GM21360 (cell line): ENCODE measurements around the gene CROCC2.

ENCODE experiments used
- ATAC-seq: cut with Tn5 transposase; IDR thresholded peaks from one replicate; pipeline ENCODE4 v1.9.1; 2021; ENCODE audit warnings: mild to moderate bottlenecking, moderate library complexity; ENCODE audit not compliant: unreplicated experiment

Gene CROCC2

DNA sequence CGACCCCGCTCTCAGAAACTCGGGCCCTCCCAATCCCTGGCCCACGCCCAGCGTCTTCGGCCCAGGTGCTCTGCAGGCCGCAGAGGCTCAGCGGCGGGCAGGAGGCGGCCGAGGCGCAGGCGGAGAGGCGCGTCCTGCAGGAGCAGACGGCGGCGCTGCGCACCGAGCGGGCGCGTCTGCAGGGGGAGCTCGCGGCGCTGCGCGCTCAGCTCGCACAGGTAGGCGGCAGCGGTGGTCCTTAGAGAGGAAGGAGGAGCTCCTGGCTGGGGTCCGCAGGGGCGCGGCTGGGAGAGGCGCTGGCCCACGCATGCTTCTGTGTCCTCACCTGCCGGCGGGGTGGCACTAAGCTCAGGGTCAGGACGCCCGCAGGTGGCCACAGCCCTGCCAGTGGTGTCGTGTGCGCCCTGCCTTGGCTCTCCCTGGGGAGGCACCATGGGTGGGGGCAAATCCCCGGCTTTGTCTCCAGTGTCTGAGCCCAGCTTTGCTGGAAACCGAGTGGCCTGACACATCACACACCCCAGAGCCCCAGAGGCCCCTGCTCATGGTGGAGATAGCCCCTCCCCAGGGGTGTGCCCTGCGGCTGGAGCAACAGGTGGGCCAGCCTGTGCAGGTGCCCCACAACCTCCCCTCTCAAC, 77.3 kb downstream of the CROCC2 start:
- no peak for ATAC-seq

DNA sequence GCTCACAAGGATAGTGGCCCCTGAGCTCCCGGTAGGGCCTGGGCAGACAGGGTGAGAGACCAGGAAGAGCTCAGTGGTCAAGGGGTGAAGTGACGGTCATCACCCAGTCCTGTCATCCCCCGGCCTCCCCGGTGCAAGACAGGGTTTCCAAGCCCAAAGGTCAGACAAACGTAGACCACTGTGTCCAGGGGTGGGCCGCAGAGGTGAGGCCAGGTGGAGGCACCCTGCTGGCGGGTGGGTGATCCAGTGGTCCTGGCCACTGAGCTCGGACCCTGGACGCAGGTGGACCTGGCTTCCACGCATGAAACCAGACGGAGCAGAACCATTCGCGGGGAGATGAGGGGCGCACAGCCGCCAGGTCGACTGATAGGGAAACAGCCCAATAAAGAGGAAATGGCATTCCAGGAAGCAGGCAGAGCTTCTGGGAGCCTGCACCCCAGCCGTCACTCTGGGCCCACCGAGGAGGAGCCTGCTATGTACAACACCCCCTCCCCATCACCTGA, 77.9 kb downstream of the CROCC2 start:
- no peak for ATAC-seq

DNA sequence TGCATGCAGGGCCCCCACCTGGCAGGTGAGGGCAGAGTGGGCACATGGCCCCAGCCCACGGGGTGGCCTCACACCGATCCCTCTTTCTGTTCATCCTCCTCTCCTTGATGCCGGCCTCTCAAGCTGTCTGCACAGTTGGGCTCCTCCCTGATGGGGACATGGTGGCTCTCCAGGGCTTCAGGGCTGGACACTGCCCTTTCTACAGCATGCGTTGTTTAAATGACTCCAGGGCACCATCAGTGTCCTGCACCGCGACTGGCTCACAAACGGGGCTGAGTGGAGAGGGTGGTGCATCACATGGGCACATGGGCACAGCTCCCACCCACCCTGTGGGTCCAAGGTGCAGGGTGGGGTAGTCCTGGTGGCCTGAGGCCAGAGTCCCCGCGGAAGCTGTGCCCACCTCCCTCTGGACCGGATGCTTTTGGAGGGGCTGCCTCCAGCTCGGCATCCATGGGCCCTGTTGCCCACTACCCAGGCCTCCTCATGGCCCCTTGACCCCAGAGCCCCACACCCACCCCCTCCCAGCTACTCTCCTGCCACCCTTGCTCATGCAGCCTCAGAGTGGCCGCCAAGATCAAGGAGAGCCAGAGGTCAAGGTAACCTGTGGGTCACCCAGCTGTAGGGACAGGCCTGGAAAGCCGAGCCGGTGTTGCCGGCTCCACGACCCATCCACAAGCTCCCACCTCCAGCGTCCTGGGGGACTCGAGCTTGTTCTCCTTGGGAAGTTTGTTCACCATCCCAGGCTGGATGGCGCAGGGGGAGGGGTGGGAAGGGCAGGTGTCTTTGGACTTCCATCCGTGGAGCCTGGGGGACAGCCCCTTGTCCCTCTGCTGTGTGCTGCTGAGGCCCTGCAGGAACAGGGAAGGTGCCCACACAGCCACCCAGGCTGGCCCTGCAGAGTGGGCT, 80.0 kb downstream of the CROCC2 start:
- no peak for ATAC-seq

DNA sequence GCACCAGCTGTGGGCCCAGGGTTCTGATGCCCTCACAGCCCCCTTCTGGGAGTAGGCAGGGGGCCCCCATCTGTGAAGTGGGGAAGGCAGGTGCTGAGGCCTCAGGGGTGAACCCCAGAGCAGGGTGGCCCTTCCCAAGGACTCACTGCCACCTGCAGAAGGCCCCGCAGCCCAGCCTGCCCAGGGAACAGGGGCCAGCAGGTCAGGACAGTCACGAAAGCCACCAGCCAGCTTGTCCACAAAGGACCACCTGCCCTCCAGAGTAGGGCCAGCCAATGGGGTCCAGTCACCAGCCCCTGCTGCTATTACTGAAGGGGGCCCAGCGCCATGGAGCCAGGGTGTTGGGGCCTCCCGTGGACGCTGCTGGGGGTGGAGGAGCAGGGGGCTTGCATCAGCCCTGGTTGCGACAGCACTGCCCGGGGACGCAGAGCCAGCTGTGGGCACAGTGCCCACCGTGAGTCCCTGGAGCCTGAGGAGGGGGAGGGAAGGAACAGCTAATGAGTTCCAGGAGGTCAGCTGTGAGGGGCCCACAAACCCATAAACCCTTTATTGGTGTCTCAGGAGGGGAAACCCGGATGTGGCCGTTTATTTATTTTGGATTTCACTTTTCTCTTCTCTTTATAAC, 80.8 kb downstream of the CROCC2 start:
- ATAC-seq = no peak

DNA sequence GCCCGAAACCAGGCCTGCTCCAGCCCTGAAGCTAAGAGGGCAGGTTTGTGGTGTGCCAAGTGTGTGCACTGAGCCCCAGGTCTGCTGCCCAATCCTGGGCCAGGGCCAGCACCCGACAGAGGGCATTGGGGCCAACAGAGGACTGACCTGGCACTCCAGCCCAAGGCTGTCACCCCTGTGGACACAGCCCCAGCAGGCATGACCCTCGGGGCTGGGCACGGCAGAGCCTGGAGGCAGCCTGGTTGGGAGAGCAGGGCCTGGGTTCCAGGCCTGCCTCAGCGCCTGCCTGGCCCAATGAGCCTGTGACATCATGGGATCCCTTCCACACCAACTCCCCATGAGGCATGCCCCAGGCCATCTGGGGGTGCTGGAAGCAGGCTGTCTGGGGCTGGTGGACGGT, 81.5 kb downstream of the CROCC2 start:
- ATAC-seq = no peak

DNA sequence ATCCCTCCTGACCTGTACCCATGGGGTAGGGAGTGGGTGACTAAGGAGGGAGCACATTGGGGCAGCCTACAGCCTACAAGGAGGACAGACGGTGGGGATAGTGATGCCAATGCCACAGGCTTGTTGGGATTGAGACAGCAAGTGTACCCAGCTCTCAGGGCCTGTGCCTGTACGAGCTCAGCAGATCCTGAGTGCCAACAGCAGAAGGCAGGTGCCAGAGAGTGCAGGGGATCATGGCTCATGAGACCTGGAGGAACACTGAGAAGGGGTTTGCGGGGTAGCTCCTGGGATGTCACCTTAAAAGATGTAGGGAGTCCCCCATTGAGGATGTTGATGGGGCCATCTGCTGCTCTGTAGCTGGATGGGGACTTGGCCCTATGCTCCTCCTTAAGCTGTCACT, 82.0 kb downstream of the CROCC2 start:
- ATAC-seq = no peak

DNA sequence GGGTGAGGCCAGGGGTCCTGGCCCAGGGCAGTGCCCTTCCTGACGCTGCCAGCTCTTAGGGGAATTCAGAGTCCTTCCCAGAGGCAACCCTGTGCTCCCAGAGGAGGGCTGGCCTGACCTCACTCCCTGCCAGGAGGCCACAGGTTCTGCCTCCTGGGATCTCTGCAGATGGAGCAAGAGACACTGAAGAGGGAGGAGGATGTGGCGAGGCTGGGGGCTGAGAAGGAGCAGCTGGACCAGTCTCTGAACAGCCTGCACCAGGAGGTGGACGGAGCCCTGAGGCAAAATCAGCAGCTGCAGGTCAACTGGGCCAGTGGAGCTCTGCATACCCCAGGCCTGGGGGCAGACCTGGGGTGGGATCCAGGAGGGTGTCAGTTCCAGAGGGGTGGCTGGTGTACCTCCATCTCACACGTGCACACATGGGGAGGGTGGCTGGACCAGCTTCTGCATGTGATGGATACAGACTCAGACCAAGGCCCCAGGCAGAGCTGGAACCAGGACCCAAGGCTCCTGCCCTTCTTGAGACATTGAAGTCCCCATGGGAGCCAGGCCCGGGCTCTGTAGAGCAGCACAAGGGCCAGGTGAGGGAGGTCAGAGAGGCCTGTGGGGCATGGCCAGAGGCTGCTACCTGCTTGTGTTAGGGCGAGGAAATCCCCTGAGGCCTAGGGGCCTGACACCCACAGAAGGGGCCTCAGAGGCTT, 82.6 kb downstream of the CROCC2 start:
- ATAC-seq = no peak

DNA sequence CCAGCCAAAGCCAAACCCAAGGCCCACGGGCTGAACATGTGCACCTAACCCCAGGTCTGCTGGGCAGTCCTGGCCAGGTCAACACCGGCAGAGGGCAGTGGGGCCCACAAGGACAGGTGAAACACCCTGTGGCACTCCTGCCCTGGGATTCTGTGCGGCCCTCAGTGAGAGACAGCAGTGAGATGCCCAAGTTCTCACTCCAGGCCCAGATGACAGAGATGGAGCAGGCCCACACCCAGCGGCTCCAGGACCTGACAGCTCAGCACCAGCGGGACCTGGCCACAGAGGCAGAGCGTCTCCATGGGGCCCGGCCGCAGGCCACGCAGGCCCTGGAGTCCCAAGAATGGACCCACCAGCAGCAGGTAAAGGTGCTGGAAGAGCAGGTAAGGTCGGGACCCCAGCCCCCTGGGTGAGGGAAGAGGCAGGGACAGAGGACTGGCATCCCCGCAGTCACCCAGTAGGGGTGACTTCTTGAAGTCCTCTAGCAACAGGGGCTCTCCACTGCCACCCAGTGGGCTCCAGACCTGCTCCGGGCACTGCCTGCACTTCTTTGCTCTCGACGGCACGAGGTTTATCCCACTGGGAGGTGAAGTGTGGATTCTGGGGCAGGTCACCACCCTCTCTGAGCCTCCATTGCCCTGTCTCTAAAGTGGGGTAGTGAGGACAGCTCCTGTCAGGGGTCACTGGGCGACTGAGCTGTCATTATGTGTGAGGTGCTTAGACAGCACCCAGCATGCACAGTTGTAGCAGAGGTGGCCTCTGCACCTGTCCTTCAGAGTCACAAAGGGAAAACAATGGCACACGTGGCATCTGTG, 83.5 kb downstream of the CROCC2 start:
- ATAC-seq = no peak

DNA sequence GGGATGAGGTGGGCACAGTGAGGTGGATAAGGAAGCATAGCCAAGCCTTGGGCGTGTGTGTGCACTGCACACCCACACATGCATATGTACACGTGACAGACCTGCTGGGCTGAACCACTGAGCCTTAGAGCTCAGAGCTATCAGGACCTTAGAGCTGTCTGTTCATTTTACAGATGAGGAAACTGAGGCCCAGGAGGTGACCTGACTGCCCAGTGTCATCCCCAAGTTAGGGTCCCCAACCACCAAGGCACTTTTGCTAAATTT, 84.1 kb downstream of the CROCC2 start:
- ATAC-seq = no peak

DNA sequence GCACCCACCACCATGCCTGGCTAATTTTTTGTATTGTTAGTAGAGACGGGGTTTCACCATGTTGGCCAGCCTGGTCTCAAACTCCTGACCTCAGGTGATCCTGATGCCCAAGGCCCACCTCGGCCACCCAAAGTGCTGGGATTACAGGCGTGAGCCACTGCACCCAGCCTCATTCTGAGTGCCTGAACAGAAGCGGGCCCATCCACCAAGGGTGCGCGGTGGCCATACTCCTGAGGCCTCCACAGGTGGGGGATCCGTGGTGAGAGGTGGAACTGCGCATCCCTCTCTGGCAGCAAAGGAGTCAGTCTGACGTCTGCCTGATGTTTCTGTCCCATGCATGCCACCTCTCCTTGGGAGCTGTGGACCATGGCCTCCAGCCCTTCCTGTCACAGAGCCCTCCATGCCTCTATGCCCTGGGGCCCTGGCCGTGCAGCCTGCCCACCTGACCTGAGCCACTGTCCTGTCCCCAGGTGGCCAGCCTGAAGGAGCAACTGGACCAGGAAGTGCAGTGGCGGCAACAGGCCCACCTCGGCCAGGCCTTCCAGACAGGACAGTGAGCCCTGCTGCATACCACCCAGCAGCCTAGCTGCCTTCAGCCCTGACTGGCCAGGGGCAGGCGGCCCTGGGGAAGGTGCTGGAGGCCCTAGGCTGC, 84.7 kb downstream of the CROCC2 start:
- no peak for ATAC-seq

DNA sequence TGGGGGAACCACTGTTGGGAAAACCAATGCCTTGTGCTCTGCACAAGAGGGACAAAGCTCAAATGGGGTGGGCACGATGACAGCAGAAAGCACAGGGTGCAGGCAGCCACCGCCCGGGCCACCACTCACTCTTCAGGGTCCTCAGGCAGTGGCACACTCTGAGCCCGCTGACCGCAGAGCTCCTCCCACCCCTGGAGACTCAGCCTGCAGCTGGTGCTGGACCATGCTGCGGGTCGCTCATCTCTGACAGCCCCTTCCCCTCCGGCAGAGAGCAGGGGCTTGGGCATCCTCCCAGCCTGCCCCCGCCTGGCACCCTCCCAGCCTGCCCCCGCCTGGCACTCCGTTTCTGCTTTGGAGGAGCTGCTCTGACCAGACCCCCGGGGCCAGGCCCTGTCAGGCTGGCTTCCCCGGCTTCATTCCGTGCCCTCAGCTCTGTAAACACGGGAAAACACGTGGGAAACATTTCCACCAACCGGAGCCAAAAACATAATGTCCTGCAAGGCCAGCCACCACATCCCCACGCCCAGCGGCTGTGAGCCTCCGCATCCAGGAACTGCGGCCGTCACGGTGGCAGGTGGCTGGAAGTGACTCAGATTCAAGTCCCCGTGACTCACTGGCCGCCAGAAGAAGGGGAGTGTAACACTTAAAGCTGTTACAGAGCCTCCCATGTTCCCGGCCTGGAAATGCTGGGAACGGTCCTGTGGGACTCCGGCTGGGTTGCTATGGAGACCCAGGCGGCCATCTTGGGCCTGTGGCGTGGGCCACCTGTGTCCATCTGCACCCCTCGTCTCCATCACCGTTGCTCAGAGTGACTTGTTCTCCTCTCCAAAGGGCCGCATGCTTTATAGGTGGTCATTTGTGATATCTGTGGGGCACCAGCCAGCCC, 85.5 kb downstream of the CROCC2 start:
- ATAC-seq = no peak

DNA sequence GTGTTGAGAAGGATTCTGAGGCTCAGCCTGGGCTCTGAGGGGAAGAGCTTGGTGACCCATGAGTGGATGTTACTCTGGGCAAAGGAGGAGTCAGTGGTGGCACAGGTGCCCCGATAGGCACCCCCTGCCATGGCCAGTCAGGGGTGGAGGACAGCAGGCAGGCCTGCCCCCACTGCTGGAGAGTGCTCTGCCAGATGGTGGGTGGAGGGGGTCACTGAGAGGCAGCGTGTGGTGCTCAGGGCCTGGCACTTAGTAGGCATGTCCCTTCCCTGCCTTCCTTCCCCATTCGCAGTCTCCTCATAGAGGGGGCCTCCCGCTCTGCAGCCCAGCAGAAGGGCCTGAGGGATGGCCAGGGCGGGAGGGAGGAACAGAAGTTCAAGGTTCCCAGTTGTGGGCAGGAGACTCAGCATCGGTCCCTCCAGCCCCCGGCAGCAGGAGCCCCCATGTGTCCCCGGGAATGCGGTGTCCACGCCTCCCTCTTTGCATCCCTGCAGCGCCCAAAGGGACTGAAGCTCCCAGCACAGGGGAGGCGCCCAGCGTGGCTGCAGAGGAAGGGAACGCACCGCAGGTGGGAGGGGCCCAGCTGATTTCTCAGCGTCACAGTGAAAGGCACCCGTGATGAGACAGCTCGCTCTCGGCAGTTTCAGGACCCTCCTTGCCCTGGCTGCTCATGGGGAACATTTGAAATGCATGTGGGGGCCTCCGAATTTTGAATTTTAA, 86.6 kb downstream of the CROCC2 start:
- ATAC-seq = no peak

DNA sequence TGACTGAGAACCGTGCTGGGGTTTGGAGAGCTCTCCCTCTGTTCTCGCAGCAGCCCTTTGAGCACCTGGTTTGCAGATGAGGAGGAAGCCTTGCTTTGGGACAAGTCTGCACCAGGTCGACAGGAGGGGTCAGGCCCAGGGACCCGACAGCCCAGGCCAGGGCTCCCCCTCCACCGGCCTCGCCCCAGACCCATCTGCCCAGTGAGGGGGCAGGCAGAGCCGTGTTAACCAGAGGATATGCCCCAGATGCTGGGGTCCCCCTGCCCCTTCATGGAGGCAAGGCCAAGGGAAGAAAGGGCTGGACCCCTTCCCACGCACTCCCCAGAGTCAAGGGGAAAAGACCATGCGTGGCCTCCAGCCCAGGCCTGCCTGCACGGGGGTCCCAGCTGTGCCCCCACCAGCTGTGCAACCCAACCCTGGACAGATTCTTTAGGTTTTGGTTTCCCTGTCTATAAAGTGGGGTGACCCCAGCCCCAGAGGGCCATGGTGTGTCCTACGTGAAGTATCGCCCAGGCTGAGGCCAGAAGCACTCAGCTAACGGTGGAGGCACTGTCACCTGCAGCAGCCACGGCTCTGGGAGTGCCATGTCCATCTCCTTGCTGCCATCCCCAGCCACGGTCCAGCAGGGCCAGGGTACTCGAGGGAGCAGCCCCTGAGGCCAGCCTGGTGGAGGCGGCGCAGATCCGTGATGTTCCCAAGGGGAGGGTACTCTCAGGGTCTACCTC, 87.5 kb downstream of the CROCC2 start:
- no peak for ATAC-seq

DNA sequence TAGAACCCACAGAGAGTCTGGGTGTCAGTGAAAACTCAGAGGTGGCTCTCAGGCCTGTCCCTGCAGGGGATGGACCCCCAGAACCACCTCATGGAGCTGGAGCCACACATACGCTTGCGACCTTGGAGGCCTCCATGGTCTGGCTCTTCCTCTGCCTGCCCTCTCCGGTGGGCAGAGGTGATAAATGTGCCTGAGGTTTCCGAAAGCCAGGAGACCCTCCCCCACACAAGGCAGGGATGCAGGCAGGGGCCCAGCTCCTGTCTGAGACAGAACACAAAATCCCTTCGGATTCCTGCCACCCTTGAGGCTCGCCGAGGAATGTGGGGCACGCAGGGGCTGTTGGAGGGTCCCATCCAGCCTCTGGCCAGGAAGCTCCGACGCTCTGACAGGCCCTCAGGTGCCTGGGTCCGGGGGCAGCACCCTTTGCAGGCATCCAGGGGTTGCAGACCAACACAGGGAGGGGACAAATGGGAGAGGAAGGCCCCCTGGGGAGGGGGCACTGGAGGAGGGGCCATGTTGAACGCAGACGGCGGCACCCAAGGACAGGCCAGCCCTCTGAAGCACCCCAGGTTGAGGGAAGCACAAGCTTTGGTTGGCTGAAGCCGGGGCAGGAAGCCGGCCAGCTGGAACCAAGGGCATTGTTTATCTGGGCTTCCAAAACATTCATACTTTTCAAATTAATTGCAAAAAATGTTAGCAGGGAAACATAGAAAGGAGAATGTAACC, 88.2 kb downstream of the CROCC2 start:
- no peak for ATAC-seq

DNA sequence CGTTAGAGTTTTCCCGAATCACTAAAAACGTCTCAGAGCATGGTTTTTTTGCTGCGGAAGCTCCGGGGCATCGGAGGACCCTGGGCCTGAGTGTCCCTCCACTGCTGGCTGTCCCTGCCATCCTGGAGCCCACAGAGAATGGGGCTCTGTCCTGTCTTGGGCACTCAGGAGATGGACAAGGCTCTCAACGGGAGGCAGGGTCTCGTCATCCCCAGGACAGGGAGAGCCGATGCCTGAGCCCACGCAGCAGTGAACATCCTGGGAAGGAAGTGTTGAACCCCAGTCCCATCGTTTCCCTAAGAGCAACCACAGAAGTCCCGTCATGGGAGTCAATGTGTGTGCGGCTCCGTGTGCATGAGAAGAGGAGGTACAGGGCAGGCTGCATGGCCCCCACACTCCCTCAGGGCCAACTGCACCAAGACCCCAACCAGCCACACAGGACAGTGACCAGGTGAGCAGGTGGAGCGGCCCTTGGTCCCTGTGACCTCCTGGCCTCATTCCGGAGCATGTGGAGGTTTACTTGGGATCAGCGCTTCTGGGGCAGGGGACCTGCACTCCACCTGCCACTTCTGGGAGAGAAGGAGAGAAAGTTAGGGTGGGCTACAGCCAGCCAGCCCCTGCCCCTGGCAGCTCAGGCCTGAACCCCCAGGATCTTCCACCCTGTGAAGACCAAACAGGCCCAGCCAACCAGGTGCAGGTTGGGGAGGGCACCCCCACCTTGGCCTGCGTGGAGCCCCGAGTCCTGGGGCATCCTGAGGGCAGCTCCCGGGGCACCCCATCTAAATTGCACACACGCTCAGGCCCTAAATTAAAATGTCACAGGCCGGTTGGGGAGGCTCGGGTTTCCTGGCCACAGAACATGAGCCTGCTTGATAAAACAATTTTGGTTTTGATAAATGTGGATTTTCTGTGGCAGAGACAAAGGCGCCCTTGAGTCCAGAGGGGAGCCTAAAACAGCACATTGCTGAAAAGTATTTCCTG, 89.2 kb downstream of the CROCC2 start:
- no peak for ATAC-seq
